ENCODE results near the gene ANXA6. TPM values are rescaled to one million over a fixed set of nuclear protein-coding genes. Genes with fewer than 3 reads are reported as not detected.

ANXA6 gene
- total RNA-seq, 3 donors from 2014 or later (not counting 1 experiment from before 2014, with no cell fraction given) = 504 to 629 (median 535) TPM

DNA sequence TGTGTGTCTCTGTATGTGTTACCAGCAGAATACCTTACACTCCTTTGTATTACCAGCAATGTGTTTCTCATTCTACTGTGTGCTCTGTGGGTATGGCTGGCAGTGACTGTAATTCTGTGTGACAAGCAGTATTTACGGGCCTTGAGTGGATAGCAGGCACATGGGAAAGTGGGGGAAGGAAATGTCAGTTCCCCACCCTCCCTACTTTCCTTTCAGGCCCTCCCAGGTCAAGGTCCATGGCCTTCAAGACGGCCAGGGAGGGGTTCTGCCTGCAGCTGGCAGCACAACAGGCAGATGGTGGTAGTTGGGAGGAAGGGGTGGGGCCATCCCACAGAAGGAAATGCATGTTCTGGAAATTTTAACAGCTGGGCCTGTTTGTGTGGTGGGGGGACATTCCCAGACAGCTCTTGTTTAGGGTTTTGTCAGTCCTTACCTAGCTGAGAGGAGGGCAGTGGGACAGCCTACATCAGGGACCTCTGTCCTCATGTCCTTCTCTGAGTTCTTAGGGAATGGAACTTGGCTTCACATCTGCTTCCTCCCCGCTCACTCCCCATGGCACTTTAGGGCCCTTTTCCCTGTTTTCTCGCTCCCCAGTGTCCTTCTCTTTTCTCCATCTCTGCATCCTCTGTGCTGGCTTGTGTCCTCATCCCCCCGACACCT lies 62.1 kb downstream of the ANXA6 start:
- Mint-ChIP-seq H3K27me3 (ENCODE audit: low read depth in 2 of 2) (no peaks in the 10 kb centered on the region), H3K4me3 (peak overlapping the region; percentile 85), H3K36me3 (peaks cover 7% of the 10 kb centered on the region), H3K27ac (peak overlapping the region; percentile 87 to 97), H3K4me1 (peaks cover 87 to 88% of the 10 kb centered on the region in 2 donors), H3K9me3 (no peaks in the 10 kb centered on the region)
- Histone ChIP-seq H3K27me3 (ENCODE audit: control insufficient read depth, insufficient read depth, low read length) (no peaks in the 10 kb centered on the region), H3K4me1 (ENCODE audit: control insufficient read depth, insufficient read depth, low read length) (peaks cover 85% of the 10 kb centered on the region), H3K9me3 (ENCODE audit: control insufficient read depth, insufficient read depth, low read length) (no peaks in the 10 kb centered on the region), H3K36me3 (ENCODE audit: control insufficient read depth, insufficient read depth, low read length) (peaks cover 5% of the 10 kb centered on the region), H3K27ac (ENCODE audit: low read length) (peak overlapping the region; percentile 87), H3K4me3 (ENCODE audit: low read length) (no peak overlapping the region)
- WGBS (ENCODE audit: insufficient coverage) = 68% methylated on average over 5 of the region's 5 CpGs
- intact Hi-C loops (cut with micrococcal nuclease) = loop anchor here (5.0 to 10.0 kb wide), 3 partner anchors 42 to 311 kb away; no protein-coding TSS in a partner anchor
- ATAC-seq (no peak), DNase-seq (no peak)
- TF ChIP-seq, protein P1, sequence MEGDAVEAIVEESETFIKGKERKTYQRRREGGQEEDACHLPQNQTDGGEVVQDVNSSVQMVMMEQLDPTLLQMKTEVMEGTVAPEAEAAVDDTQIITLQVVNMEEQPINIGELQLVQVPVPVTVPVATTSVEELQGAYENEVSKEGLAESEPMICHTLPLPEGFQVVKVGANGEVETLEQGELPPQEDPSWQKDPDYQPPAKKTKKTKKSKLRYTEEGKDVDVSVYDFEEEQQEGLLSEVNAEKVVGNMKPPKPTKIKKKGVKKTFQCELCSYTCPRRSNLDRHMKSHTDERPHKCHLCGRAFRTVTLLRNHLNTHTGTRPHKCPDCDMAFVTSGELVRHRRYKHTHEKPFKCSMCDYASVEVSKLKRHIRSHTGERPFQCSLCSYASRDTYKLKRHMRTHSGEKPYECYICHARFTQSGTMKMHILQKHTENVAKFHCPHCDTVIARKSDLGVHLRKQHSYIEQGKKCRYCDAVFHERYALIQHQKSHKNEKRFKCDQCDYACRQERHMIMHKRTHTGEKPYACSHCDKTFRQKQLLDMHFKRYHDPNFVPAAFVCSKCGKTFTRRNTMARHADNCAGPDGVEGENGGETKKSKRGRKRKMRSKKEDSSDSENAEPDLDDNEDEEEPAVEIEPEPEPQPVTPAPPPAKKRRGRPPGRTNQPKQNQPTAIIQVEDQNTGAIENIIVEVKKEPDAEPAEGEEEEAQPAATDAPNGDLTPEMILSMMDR (IDR thresholded peaks at IDR 0.05) = no peak

DNA sequence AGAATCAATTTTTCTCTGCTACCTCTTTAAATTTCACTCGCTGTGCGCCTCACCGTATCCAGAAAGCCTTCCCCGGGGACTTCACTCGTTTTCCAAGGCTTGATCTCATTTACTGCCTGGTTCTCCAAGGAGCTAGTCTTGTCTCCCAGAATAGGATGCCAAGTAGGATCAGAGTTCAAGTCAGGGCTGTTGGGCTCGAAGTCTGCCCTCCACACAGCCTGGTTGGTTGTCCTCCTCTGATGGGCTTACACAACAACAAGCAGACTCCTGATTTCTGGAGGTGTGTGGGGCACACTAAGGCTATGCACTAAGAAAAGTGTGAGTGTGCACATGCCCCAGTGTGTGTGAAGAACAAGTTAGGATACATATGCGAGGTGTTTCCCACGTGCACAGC lies 62.7 kb downstream of the ANXA6 start:
- Histone ChIP-seq H3K4me3 (ENCODE audit: low read length) (no peak overlapping the region), H3K4me1 (ENCODE audit: control insufficient read depth, insufficient read depth, low read length) (peaks cover 79% of the 10 kb centered on the region), H3K27ac (ENCODE audit: low read length) (peak overlapping the region; percentile 87), H3K9me3 (ENCODE audit: control insufficient read depth, insufficient read depth, low read length) (no peaks in the 10 kb centered on the region), H3K27me3 (ENCODE audit: control insufficient read depth, insufficient read depth, low read length) (no peaks in the 10 kb centered on the region), H3K36me3 (ENCODE audit: control insufficient read depth, insufficient read depth, low read length) (no peaks in the 10 kb centered on the region)
- TF ChIP-seq, protein P1 (IDR thresholded peaks at IDR 0.05) = no peak
- peak overlapping the region; percentile 85 for H3K4me3 Mint-ChIP-seq
- 81% methylated on average over 6 of the region's 8 CpGs for WGBS (ENCODE audit: insufficient coverage)
- H3K27me3 Mint-ChIP-seq (ENCODE audit: low read depth in 2 of 2) = no peaks in the 10 kb centered on the region
- peak overlapping the region; percentile 87 to 97 for H3K27ac Mint-ChIP-seq
- peaks cover 81% of the 10 kb centered on the region in 2 donors for H3K4me1 Mint-ChIP-seq
- ATAC-seq (no peak), DNase-seq (peak in 1 of 2 donors; percentile 23)
- no peaks in the 10 kb centered on the region for H3K9me3 Mint-ChIP-seq
- peaks cover under 1% of the 10 kb centered on the region for H3K36me3 Mint-ChIP-seq
- intact Hi-C loops (cut with micrococcal nuclease) = loop anchor here (1.0 to 10.0 kb wide), 4 partner anchors 14 to 310 kb away; partner anchors contain the start of gene TNIP1

DNA sequence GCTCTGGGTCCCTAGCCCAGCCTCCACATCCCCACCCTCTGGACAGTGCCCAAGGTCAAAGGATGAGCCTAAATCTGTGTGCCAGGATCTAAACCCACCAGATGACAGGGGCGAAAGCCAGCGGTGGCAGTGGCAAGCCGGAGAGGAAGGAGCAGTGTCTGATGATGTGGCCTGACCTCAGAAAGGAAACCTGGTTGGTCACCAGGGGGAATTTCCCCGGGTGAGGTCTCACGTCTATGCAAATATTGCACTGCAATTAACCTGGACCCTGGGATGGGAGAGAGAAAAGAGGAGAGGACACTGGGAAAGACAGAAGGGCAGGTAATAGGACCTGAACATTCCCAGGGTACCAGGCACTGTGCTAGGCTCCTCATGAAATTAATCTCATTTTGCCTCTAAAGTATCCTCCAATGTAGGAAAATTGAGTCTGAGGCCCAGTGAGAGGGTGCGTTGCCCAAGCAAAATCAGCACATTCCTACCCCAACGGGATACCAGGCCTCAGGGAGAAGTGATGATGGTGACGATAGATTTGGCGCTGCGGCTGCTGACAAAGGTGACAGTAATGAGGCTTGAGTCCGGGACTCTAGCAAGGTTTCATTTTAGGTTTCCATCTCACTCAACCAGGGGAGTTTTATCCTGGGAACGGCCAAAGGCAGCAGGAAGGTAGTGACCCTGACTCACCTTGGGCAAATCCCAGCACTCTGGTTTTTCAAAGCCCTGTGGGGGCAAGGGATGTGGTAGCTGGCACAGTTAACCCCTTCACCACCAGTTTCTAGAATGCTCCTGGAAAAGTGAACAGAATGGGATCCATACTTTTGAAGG lies 63.3 kb downstream of the ANXA6 start:
- peaks cover 73% of the 10 kb centered on the region for H3K4me1 ChIP-seq (ENCODE audit: control insufficient read depth, insufficient read depth, low read length)

More for the DNA sequence above, 63.3 kb downstream of the ANXA6 start:
- no peak overlapping the region for H3K4me3 ChIP-seq (ENCODE audit: low read length)
- H3K9me3 Mint-ChIP-seq = no peaks in the 10 kb centered on the region
- H3K4me1 Mint-ChIP-seq = peaks cover 75% of the 10 kb centered on the region in 2 donors
- 24% methylated on average over 12 of the region's 12 CpGs for WGBS (ENCODE audit: insufficient coverage)
- H3K27ac Mint-ChIP-seq = peak overlapping the region; percentile 87 to 97
- no peaks in the 10 kb centered on the region for H3K36me3 ChIP-seq (ENCODE audit: control insufficient read depth, insufficient read depth, low read length)
- H3K27me3 Mint-ChIP-seq (ENCODE audit: low read depth in 2 of 2) = no peaks in the 10 kb centered on the region
- TF ChIP-seq, protein P1 (IDR thresholded peaks at IDR 0.05) = no peak
- H3K27ac ChIP-seq (ENCODE audit: low read length) = peak overlapping the region; percentile 87
- ATAC-seq (peak; percentile 55 to 81 (median 74)), DNase-seq (peak; percentile 72 to 81)
- peak overlapping the region; percentile 85 for H3K4me3 Mint-ChIP-seq
- H3K36me3 Mint-ChIP-seq = no peaks in the 10 kb centered on the region
- intact Hi-C loops (cut with micrococcal nuclease) = loop anchor here (1.0 to 10.0 kb wide), 2 partner anchors 13 to 309 kb away; partner anchors contain the start of gene TNIP1
- H3K9me3 ChIP-seq (ENCODE audit: control insufficient read depth, insufficient read depth, low read length) = no peaks in the 10 kb centered on the region
- H3K27me3 ChIP-seq (ENCODE audit: control insufficient read depth, insufficient read depth, low read length) = no peaks in the 10 kb centered on the region

All from natural killer cell (primary cell).